Type B pancreatic cell (in vitro differentiated cells): ENCODE data around the gene CDK5RAP2. TPM values are rescaled to one million over a fixed set of nuclear protein-coding genes. Genes with fewer than 3 reads are reported as not detected.

Experiments used
- DNase-seq: peaks from one replicate; pipeline ENCODE4 v3.0.0; 2021; ENCODE audit warnings: mixed read lengths; ENCODE audit not compliant: unreplicated experiment; ENCODE audit errors: extremely low spot score
- H3K27ac Mint-ChIP-seq: 2 replicates; pipeline ENCODE4 v1.8.0; 2021; ENCODE audit warnings: mild to moderate bottlenecking, mixed read lengths
- H3K27me3 Mint-ChIP-seq: 2 replicates; pipeline ENCODE4 v1.8.0; 2021; ENCODE audit warnings: mixed read lengths
- H3K36me3 Mint-ChIP-seq: 2 replicates; pipeline ENCODE4 v1.8.0; 2021; ENCODE audit warnings: mixed read lengths
- H3K4me1 Mint-ChIP-seq: one replicate; pipeline ENCODE4 v1.8.0; 2021; ENCODE audit warnings: mixed read lengths; ENCODE audit not compliant: unreplicated experiment
- H3K4me3 Mint-ChIP-seq: 2 replicates; pipeline ENCODE4 v1.8.0; 2021; ENCODE audit warnings: mild to moderate bottlenecking, mixed read lengths
- H3K9me3 Mint-ChIP-seq: 2 replicates; pipeline ENCODE4 v1.8.0; 2021; ENCODE audit warnings: mixed read lengths
- total RNA-seq: library from RNA; stranded (reverse); gene quantifications from 2 replicates; pipeline ENCODE4 v1.2.1, GENCODE V29; 2021; ENCODE audit warnings: low replicate concordance
- TF ChIP-seq, protein P1 (sequence below): fragments of 200-600 bp; sonication (generic); conservative IDR thresholded peaks from 2 replicates; pipeline ENCODE4 v1.5.0; 2021; ENCODE audit warnings: antibody characterized with exemption, mild to moderate bottlenecking

CDK5RAP2 gene
- total RNA-seq, 1 donor from 2014 or later = 69.2 TPM

DNA sequence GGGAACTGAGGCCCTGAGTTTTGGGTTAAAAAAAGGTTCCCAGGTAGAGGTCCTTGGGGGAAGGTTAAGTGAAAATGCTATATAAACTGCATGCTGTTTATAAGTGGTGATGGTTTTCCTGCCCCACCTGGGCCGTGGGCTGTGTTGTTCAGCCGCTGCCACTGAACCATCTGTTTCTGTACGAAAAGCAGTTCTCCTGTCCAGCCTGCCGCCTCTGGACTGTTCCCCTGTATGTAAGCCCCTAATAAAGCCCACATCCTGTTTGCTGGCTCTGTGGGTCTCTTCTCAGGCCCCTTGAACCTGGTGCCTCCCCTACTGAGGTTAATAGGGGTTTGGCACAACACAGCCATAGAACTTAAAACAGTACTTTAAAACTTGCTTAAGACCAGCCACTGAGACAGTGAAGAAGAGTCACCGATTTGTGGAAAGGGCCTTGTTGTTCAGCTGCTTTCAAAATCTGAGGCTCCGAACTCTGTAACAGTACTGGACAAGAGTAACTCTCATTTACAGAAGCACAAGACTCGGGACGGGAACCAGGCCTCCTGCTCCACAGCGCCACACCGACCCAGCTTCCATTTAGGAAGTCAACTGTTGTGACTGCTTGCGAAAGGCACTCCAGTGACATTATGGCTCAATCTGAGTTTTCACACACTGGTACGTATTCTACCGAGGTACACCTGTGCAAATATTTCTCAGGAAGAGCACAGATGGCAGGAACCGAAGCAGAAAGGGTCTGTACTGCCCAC lies 192.5 kb downstream of the CDK5RAP2 start:
- DNase-seq = no peak
- H3K27ac Mint-ChIP-seq = peak overlapping the region; percentile 86
- H3K4me1 Mint-ChIP-seq = peaks cover 25% of the 10 kb centered on the region
- H3K36me3 Mint-ChIP-seq = peaks cover 5% of the 10 kb centered on the region
- no peak overlapping the region for H3K4me3 Mint-ChIP-seq
- H3K9me3 Mint-ChIP-seq = no peaks in the 10 kb centered on the region
- no peaks in the 10 kb centered on the region for H3K27me3 Mint-ChIP-seq
- TF ChIP-seq, protein P1, sequence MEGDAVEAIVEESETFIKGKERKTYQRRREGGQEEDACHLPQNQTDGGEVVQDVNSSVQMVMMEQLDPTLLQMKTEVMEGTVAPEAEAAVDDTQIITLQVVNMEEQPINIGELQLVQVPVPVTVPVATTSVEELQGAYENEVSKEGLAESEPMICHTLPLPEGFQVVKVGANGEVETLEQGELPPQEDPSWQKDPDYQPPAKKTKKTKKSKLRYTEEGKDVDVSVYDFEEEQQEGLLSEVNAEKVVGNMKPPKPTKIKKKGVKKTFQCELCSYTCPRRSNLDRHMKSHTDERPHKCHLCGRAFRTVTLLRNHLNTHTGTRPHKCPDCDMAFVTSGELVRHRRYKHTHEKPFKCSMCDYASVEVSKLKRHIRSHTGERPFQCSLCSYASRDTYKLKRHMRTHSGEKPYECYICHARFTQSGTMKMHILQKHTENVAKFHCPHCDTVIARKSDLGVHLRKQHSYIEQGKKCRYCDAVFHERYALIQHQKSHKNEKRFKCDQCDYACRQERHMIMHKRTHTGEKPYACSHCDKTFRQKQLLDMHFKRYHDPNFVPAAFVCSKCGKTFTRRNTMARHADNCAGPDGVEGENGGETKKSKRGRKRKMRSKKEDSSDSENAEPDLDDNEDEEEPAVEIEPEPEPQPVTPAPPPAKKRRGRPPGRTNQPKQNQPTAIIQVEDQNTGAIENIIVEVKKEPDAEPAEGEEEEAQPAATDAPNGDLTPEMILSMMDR = no peak

DNA sequence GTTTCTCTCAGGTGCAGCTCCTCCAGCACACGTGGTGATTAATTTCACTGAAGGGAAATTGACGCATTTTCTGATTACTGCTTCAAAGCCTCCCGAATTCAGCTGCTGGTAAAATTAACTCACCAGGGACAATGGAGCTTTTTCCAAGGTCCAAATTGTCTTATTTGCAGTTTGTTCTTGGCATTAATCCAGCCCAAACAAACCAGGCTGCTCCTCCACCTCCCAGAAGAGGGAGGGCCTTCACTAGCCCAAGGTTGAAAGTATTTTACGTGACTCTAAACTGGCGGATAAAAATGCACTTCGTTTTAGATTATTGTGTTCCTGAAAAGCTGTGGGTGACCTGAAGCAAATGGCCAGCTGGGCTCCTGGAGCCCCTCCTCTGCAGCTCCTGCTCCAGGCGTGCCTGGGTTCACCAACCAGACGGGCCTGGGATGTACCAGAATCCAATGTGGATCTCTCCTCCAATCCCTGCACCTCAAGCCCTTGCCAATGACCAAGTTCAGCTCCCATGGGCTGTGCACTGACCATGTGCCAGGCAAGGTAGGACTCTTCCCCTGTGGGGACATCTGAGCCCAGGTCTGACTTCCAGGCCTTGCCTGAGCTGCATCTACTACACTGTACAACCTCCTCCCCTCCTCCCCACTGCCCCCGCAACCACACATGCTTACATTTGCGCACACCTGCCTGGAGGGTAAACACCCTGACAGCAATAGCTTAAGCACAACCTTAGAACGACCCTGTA lies 193.4 kb downstream of the CDK5RAP2 start:
- Mint-ChIP-seq H3K27me3 (no peaks in the 10 kb centered on the region), H3K27ac (peak overlapping the region; percentile 86), H3K9me3 (no peaks in the 10 kb centered on the region), H3K4me3 (peak overlapping the region; percentile 51), H3K36me3 (peaks cover 3% of the 10 kb centered on the region), H3K4me1 (peaks cover 25% of the 10 kb centered on the region)
- TF ChIP-seq, protein P1 = no peak
- no peak for DNase-seq

DNA sequence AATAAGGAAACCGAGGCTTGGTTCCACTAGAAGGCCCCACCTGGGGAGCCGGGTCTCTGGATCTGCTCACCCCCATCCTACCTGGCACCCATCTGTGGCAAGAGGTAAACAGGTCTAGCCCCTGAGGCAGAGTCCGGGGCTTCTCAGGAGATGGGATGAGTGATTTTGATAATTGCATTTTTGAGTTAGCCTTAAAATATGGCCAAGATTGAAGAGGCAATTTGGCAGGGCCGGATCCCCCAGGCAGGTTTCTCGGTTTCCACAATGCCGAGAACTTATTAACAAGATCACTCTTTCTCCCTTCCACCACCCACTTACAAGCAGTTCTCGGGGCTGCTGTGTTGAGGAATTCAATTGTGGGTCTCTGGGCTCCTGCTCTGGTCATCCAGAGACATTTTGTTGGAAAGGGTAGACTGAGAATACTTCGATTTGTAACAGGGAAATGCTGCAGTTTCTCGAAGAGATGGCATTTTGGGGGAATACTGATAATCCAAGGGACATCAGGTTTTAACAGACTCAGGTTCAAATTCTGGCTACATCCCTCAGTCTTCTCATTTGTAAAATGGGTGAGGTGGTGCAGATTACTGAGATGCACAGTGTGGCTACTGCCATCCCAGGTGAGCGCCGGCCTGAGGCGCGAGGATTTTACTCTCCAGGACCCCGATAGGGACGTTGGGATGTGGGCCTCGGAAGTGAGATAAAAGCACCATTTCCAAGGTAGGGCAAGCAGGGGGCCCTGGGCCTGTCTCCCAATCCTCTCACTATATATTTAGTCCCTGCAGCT lies 194.2 kb downstream of the CDK5RAP2 start:
- peaks cover 25% of the 10 kb centered on the region for H3K4me1 Mint-ChIP-seq
- H3K27ac Mint-ChIP-seq = peak overlapping the region; percentile 86
- H3K27me3 Mint-ChIP-seq = no peaks in the 10 kb centered on the region
- H3K4me3 Mint-ChIP-seq = peak overlapping the region; percentile 28
- H3K36me3 Mint-ChIP-seq = peaks cover 3% of the 10 kb centered on the region
- no peaks in the 10 kb centered on the region for H3K9me3 Mint-ChIP-seq
- TF ChIP-seq, protein P1 = no peak
- DNase-seq = no peak

DNA sequence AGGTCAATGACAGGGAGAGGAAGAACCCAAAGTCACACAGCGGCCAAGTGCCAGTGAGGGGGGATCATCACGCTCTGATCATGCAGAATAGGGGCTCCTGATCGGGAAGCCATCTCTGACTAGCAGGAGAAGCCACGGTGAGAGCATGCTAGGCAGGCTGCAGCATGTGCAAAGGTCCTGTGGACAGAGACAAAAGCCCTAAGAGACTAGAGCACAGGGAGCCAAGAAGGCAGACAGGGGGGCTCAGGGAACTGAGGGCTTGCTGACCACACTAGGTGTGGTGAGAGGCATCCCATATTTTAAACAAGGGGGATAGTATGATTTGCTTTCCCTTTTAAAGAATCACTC lies 195.1 kb downstream of the CDK5RAP2 start:
- TF ChIP-seq, protein P1 = no peak
- no peak overlapping the region for H3K4me3 Mint-ChIP-seq
- peaks cover 3% of the 10 kb centered on the region for H3K36me3 Mint-ChIP-seq
- H3K27me3 Mint-ChIP-seq = no peaks in the 10 kb centered on the region
- H3K27ac Mint-ChIP-seq = no peak overlapping the region
- peaks cover 25% of the 10 kb centered on the region for H3K4me1 Mint-ChIP-seq
- DNase-seq = no peak
- H3K9me3 Mint-ChIP-seq = no peaks in the 10 kb centered on the region

DNA sequence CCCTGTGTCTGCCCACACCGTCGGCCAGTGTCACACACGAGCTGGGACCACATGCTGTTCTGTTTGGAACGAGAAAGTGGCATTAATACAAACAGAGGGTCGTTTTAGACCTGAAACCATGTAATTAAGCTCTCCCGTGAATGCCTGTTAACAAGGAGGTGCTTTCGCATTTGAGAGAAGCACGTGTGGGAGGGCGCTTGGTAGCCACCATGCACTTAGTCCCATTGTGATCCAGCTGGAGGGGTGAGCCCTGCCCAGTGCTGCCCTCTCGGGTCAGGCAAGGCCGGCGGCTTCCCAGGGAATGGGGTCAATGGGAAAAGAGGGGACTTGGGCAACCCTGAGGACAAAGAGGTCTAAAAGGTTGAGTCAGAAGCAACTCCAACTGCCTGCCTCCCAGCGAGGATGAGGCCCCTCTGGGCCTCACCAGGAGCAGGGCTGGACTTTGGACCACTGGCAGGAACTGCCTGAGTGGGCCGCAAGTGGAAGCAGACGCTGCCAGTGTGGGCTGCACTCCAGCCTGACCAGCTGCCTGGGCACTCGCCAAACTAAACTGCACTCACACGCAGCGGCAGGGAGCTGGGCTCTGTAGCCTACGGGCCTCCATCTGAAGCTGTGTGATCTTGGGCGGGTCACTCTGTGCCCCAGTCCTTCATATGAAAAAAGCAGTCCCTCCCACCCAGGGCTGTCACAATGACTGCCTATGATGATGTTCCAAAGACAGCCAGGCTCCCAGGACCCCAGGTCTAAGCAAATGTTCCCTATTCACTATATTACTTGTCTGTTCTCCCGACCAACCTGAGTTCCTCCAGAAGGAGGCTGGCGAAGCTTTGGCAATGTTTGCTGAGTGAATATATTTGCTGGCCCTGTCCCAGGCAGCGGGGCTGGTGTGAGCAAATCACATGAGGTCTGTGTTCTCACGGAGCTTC lies 195.7 kb downstream of the CDK5RAP2 start:
- Mint-ChIP-seq H3K27ac (no peak overlapping the region), H3K36me3 (peaks cover 3% of the 10 kb centered on the region), H3K27me3 (no peaks in the 10 kb centered on the region), H3K4me3 (no peak overlapping the region), H3K4me1 (peaks cover 25% of the 10 kb centered on the region), H3K9me3 (no peaks in the 10 kb centered on the region)
- TF ChIP-seq, protein P1 = no peak
- no peak for DNase-seq
